HepG2 (cell line): ENCODE results near the gene SLC22A7. TPM values are rescaled to one million over a fixed set of nuclear protein-coding genes. Genes with fewer than 3 reads are reported as not detected.

Experiments used
- AFF4 ChIP-seq: sonication (generic); formaldehyde crosslinking; IDR thresholded peaks from 2 replicates; pipeline ENCODE4 v1.4.0; 2020; ENCODE audit warnings: missing genetic modification reagents
- DPF2 ChIP-seq: sonication (generic); formaldehyde crosslinking; IDR thresholded peaks from 2 replicates; pipeline ENCODE4 v1.4.0; 2020; ENCODE audit warnings: mild to moderate bottlenecking, low read depth, missing genetic modification reagents, borderline replicate concordance
- FIP1L1 ChIP-seq: fragments of 200-400 bp; formaldehyde crosslinking; IDR thresholded peaks from 2 replicates; pipeline ENCODE4 v1.6.1; 2018; ENCODE audit warnings: low read depth, mild to moderate bottlenecking, low read length, moderate library complexity, borderline replicate concordance; ENCODE audit not compliant: insufficient read depth
- KLF12 ChIP-seq: sonication (generic); formaldehyde crosslinking; IDR thresholded peaks from 2 replicates; pipeline ENCODE4 v1.4.0; 2020; ENCODE audit warnings: missing genetic modification reagents, borderline replicate concordance
- MED1 ChIP-seq: sonication (generic); formaldehyde crosslinking; IDR thresholded peaks from 2 replicates; pipeline ENCODE4 v1.4.0; 2020; ENCODE audit warnings: missing genetic modification reagents
- MEIS2 ChIP-seq: sonication (generic); formaldehyde crosslinking; IDR thresholded peaks from 2 replicates; pipeline ENCODE4 v1.9.0; 2021; ENCODE audit warnings: mild to moderate bottlenecking, missing genetic modification reagents
- MTA1 ChIP-seq: sonication (generic); formaldehyde crosslinking; IDR thresholded peaks from 2 replicates; pipeline ENCODE4 v1.4.0; 2020; ENCODE audit warnings: missing genetic modification reagents, mild to moderate bottlenecking, borderline replicate concordance
- PRDM10 ChIP-seq: sonication (generic); formaldehyde crosslinking; IDR thresholded peaks from 2 replicates; pipeline ENCODE4 v1.4.0; 2020; ENCODE audit warnings: low read depth, missing genetic modification reagents
- REXO4 ChIP-seq: sonication (generic); formaldehyde crosslinking; IDR thresholded peaks from 2 replicates; pipeline ENCODE4 v1.8.0; 2022; ENCODE audit warnings: missing genetic modification reagents, mild to moderate bottlenecking, borderline replicate concordance
- SAFB2 ChIP-seq: sonication (generic); formaldehyde crosslinking; IDR thresholded peaks from 2 replicates; pipeline ENCODE4 v1.5.1; 2020; ENCODE audit warnings: missing genetic modification reagents, low read depth, mild to moderate bottlenecking, borderline replicate concordance
- SMC3 ChIP-seq: IDR thresholded peaks from 2 replicates; pipeline ENCODE4 v1.6.1; 2011; ENCODE audit warnings: low read length, improper control_type of control experiment
- ZNF136 ChIP-seq: sonication (generic); formaldehyde crosslinking; IDR thresholded peaks from 2 replicates; pipeline ENCODE4 v1.8.1; 2022; ENCODE audit warnings: low read depth, mild to moderate bottlenecking, moderate library complexity, missing genetic modification reagents
- ZNF331 ChIP-seq: sonication (generic); formaldehyde crosslinking; IDR thresholded peaks from 2 replicates; pipeline ENCODE4 v1.4.0; 2020; ENCODE audit warnings: missing genetic modification reagents
- polyA plus RNA-seq, 8 experiments: library from polyadenylated mRNA; depleted of rRNA in 3 of 8; stranded (reverse) in 7 of 8; unstranded in 1 of 8; fragments of >200 nt; fragmentation: Illumina TruSeq in 4 of 8; extraction: Trizol in 4 of 8; gene quantifications; 2 replicates each; pipeline versions ENCODE4 v1.2.1 to v1.2.3, GENCODE V29; 2011 to 2016; ENCODE audit warnings: low read depth in 4 of 8, missing spikeins in 1 of 8, mixed read lengths in 1 of 8; ENCODE audit not compliant: insufficient read depth in 1 of 8
- total RNA-seq, 5 experiments: library from RNA; depleted of rRNA; stranded (reverse); fragments of >200 nt; fragmentation: Illumina TruSeq; extraction: Trizol; gene quantifications; 2 replicates each; pipeline ENCODE4 v1.2.3, GENCODE V29; 2016; ENCODE audit warnings: low read depth in 1 of 5
- TF ChIP-seq, protein P1 (sequence below): sonication (generic); formaldehyde crosslinking; IDR thresholded peaks from 2 replicates; pipeline ENCODE4 v1.9.0; 2021; ENCODE audit warnings: missing genetic modification reagents, mild to moderate bottlenecking, borderline replicate concordance
- TF ChIP-seq, protein P2 (sequence below): sonication (generic); formaldehyde crosslinking; conservative IDR thresholded peaks from 2 replicates; pipeline ENCODE4 v1.4.0; 2020; ENCODE audit warnings: mild to moderate bottlenecking, missing genetic modification reagents, moderate library complexity

SLC22A7 gene
- total and polyA plus RNA-seq, 2 of the 13 experiments (the other 11 are each of a cell fraction or from before 2014, with no cell fraction given): 5.3 to 22.6 TPM

DNA sequence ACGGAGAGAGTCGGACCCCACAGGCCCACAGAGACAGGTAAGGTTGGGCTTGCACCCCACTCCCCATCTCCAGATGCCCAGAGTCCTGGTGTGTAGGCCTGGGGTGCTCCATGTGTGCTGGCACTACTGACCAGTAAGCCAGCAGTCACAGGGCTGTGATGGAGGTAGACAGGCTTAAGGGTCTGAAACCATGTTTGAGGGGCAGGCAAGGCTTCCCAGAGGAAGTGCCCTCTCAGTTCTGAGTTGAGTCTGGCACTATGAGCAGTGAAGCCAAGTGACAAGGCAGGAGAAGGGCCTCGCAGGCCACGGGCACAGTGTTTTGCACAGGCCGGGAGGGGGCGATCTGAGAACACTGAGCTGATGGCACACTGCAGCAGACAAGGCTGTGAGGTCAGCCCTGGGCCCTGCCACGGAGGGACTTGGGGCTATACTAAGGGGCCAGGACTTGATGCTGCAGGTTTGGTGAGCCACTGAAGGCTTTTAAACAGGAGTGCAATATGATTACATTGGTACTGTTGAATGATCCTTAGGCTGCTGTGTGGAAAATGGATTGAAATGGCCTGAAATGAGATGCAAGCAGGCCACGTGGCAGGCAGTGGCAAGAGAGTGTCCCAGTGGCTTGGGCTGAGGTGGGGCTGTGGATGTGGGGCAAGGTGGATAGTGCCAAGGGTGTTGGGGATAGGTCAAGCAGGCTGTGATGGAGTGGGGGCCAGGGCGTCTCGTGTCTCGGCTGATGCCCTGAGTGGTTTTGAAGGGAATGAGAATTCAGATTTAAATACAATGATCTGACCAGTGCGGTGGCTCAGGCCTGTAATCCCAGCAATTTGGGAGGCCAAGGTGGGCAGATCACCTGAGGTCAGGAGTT lies 34.5 kb upstream of the SLC22A7 start (continued):
- TF ChIP-seq PRDM10: 0 out of 2 replicates have a peak, but pooled peaks have one; percentile 13
- peak; percentile 97 for TF ChIP-seq SMC3
- peak; percentile 79 for TF ChIP-seq ZNF331
- TF ChIP-seq FIP1L1: no peak
- no peak for TF ChIP-seq AFF4 (CRISPR knock-in tag)
- TF ChIP-seq DPF2: no peak
- TF ChIP-seq, protein P1, sequence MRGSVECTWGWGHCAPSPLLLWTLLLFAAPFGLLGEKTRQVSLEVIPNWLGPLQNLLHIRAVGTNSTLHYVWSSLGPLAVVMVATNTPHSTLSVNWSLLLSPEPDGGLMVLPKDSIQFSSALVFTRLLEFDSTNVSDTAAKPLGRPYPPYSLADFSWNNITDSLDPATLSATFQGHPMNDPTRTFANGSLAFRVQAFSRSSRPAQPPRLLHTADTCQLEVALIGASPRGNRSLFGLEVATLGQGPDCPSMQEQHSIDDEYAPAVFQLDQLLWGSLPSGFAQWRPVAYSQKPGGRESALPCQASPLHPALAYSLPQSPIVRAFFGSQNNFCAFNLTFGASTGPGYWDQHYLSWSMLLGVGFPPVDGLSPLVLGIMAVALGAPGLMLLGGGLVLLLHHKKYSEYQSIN (CRISPR knock-in tag): no peak
- TF ChIP-seq MED1 (CRISPR knock-in tag): no peak
- TF ChIP-seq, protein P2, sequence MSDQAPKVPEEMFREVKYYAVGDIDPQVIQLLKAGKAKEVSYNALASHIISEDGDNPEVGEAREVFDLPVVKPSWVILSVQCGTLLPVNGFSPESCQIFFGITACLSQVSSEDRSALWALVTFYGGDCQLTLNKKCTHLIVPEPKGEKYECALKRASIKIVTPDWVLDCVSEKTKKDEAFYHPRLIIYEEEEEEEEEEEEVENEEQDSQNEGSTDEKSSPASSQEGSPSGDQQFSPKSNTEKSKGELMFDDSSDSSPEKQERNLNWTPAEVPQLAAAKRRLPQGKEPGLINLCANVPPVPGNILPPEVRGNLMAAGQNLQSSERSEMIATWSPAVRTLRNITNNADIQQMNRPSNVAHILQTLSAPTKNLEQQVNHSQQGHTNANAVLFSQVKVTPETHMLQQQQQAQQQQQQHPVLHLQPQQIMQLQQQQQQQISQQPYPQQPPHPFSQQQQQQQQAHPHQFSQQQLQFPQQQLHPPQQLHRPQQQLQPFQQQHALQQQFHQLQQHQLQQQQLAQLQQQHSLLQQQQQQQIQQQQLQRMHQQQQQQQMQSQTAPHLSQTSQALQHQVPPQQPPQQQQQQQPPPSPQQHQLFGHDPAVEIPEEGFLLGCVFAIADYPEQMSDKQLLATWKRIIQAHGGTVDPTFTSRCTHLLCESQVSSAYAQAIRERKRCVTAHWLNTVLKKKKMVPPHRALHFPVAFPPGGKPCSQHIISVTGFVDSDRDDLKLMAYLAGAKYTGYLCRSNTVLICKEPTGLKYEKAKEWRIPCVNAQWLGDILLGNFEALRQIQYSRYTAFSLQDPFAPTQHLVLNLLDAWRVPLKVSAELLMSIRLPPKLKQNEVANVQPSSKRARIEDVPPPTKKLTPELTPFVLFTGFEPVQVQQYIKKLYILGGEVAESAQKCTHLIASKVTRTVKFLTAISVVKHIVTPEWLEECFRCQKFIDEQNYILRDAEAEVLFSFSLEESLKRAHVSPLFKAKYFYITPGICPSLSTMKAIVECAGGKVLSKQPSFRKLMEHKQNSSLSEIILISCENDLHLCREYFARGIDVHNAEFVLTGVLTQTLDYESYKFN: 0 out of 2 replicates have a peak, but pooled peaks have one; percentile 40
- no peak for TF ChIP-seq SAFB2
- no peak for TF ChIP-seq REXO4 (CRISPR knock-in tag)
- peak; percentile 76; the same call in 1 of the 2 replicates for TF ChIP-seq MTA1 (CRISPR knock-in tag)
- TF ChIP-seq ZNF136 (CRISPR knock-in tag): peak; percentile 84; the same call in 1 of the 2 replicates
- no peak for TF ChIP-seq KLF12 (CRISPR knock-in tag)
- no peak; the same call in 1 of the 2 replicates for TF ChIP-seq MEIS2 (CRISPR knock-in tag)
